Adrenal gland (tissue), 12 donors: ENCODE measurements around the gene USP40. TPM values are rescaled to one million over a fixed set of nuclear protein-coding genes. Genes with fewer than 3 reads are reported as not detected.

Source experiments
- DNase-seq, 7 donors: peaks; one replicate each; pipeline ENCODE4 v3.0.0-alpha.2; 2019 to 2020
- H3K27ac ChIP-seq, 5 donors: fragments of 200-600 bp; sonication (generic) in 4 of 5; 1 replicate in 3 of 5; 2 replicates in 2 of 5; pipeline versions ENCODE4 v1.5.1 to v1.8.0; 2016 to 2020; ENCODE audit warnings: mild to moderate bottlenecking in 1 of 5
- H3K27me3 ChIP-seq: fragments of 200-600 bp; 2 replicates; pipeline ENCODE4 v1.8.0; 2021
- H3K36me3 ChIP-seq, 2 donors: fragments of 200-600 bp; replicated peaks in 1 of 2; 1 replicate in 1 of 2; 2 replicates in 1 of 2; pipeline versions ENCODE4 v1.5.1 to v1.8.0; 2018 to 2022
- H3K4me1 ChIP-seq, 2 donors: fragments of 200-600 bp; replicated peaks in 1 of 2; 1 replicate in 1 of 2; 2 replicates in 1 of 2; pipeline versions ENCODE4 v1.5.1 to v1.8.0; 2018 to 2021
- H3K4me3 ChIP-seq, 4 donors: fragments of 200-600 bp; sonication (generic) in 3 of 4; one replicate each; pipeline ENCODE4 v1.5.1; 2016 to 2018
- H3K9me3 ChIP-seq, 3 donors: fragments of 200-600 bp; sonication (generic) in 1 of 3; replicated peaks in 1 of 3; 1 replicate in 2 of 3; 2 replicates in 1 of 3; pipeline versions ENCODE4 v1.5.1 to v1.8.0; 2016 to 2021
- CTCF ChIP-seq, 6 experiments: fragments of 450-650 bp in 4 of 6; fragments of 200-600 bp in 2 of 6; sonication (generic) in 1 of 6; IDR thresholded peaks; 1 replicate in 5 of 6; 2 replicates in 1 of 6; pipeline versions ENCODE4 v1.5.1 to v1.8.0; 2016 to 2021; ENCODE audit warnings: antibody characterized with exemption in 6 of 6, mild to moderate bottlenecking in 2 of 6, moderate library complexity in 1 of 6
- POLR2A ChIP-seq, 2 donors: fragments of 450-650 bp; IDR thresholded peaks; one replicate each; pipeline ENCODE4 v1.6.1; 2017; ENCODE audit warnings: antibody characterized with exemption in 2 of 2, mild to moderate bottlenecking in 2 of 2, moderate library complexity in 1 of 2
- WGBS, 4 donors: extraction: QIAGEN DNeasy Blood & Tissue Kit in 2 of 4; methylation state at CpG; one replicate each; pipeline versions ENCODE4 v1.1.5 to v1.1.7; 2013 to 2017; 5-methylcytosine and 5-hydroxymethylcytosine counted together
- intact Hi-C, 2 donors: fragments of 100-400 bp; cut with DNase I; formaldehyde crosslinking; loops; one replicate each; pipeline versions ENCODE4 v1.14.1 to v1.15.0; 2022 to 2023
- polyA plus RNA-seq, 3 donors: library from polyadenylated mRNA; stranded (reverse); fragments of 200-250 nt in 2 of 3; fragments of 350-450 nt in 1 of 3; fragmentation: Illumina TruSeq in 1 of 3; extraction: RNeasy Lipid Tissue Mini Kit (QIAGEN cat#74804) in 1 of 3; gene quantifications; one replicate each; pipeline ENCODE4 v1.2.3, GENCODE V29; 2013 to 2014
- total RNA-seq, 9 donors: library from RNA; depleted of rRNA in 4 of 9; stranded (reverse); fragments of >200 nt in 4 of 9; fragments of 120-200 nt in 1 of 9; fragmentation: NEBNext Ultra II Directional in 1 of 9; extraction: Animal tissue kit (Norgen Biotek cat#: 25700) in 1 of 9; gene quantifications; one replicate each; pipeline versions ENCODE4 v1.1.0 to v1.2.4, GENCODE V29; 2013 to 2023
- donor health status: healthy with polysubstance abuse.
- donor health status: Bipolar disorder and iron deficiency.
- donor health status: DM: yes; HTN: yes; CAD: no.
- donor health status: DM: no; HTN: no; CAD: no.
- donor health status: DM: no; HTN: no; CAD: no.
- donor health status: DM: yes; HTN: yes; CAD: no.

The USP40 gene
- total and polyA plus RNA-seq, 12 donors: 25.1 to 98.7 (median 46.3) TPM

- H3K27ac ChIP-seq: no peak overlapping the region
- peak in 1 of 7 donors; percentile 24 for DNase-seq
- no peaks in the 10 kb centered on the region for H3K27me3 ChIP-seq
- TF ChIP-seq POLR2A (IDR thresholded peaks at IDR 0.05) (no peak), CTCF (IDR thresholded peaks at IDR 0.05) (no peak)
- WGBS, 4 donors: 79 to 85% (median 82%) methylated on average over 18 of the region's 18 CpGs
- intact Hi-C loops: no loop called here
- H3K4me1 ChIP-seq: no peaks in the 10 kb centered on the region
- H3K36me3 ChIP-seq: peaks cover 0 to 23% of the 10 kb centered on the region in 2 donors
- no peaks in the 10 kb centered on the region for H3K9me3 ChIP-seq
- no peak overlapping the region for H3K4me3 ChIP-seq
These were observed 131.8 kb downstream of the USP40 start for GRCh38 chr2:233434666-233435330.

- no peak for DNase-seq
- 87 to 91% (median 90%) methylated on average over 1 of the region's 1 CpG for WGBS, 4 donors
- Histone ChIP-seq H3K27me3 (no peaks in the 10 kb centered on the region), H3K9me3 (no peaks in the 10 kb centered on the region), H3K27ac (no peak overlapping the region), H3K36me3 (peaks cover 0 to 23% of the 10 kb centered on the region in 2 donors), H3K4me1 (no peaks in the 10 kb centered on the region), H3K4me3 (no peak overlapping the region)
- no peak for TF ChIP-seq POLR2A (IDR thresholded peaks at IDR 0.05)
- no peak for TF ChIP-seq CTCF (IDR thresholded peaks at IDR 0.05)
- intact Hi-C loops: no loop called here
These were observed 132.8 kb downstream of the USP40 start for GRCh38 chr2:233433794-233434193.

GRCh38 chr2:233433029-233433428, 133.6 kb downstream of the USP40 start:
- TF ChIP-seq CTCF (IDR thresholded peaks at IDR 0.05) (no peak), POLR2A (IDR thresholded peaks at IDR 0.05) (no peak)
- 92 to 98% (median 96%) methylated on average over 2 of the region's 2 CpGs for WGBS, 4 donors
- H3K4me3 ChIP-seq: no peak overlapping the region
- no peaks in the 10 kb centered on the region for H3K9me3 ChIP-seq
- no peak for DNase-seq
- H3K27me3 ChIP-seq: no peaks in the 10 kb centered on the region
- intact Hi-C loops: no loop called here
- H3K27ac ChIP-seq: no peak overlapping the region
- peaks cover 0 to 23% of the 10 kb centered on the region in 2 donors for H3K36me3 ChIP-seq
- H3K4me1 ChIP-seq: no peaks in the 10 kb centered on the region

- DNase-seq: no peak
- Histone ChIP-seq H3K27me3 (no peaks in the 10 kb centered on the region), H3K36me3 (peaks cover 0 to 3% of the 10 kb centered on the region in 2 donors), H3K27ac (no peak overlapping the region), H3K4me3 (no peak overlapping the region), H3K9me3 (no peaks in the 10 kb centered on the region), H3K4me1 (no peaks in the 10 kb centered on the region)
- WGBS, 4 donors: 91 to 100% (median 98%) methylated on average over 1 of the region's 1 CpG
- TF ChIP-seq CTCF (IDR thresholded peaks at IDR 0.05) (no peak), POLR2A (IDR thresholded peaks at IDR 0.05) (no peak)
- intact Hi-C loops: no loop called here
These were observed 135.9 kb downstream of the USP40 start for GRCh38 chr2:233430651-233431050.
